GM12878 (cell line): ENCODE results near the gene ZNF124. TPM values are rescaled to one million over a fixed set of nuclear protein-coding genes. Genes with fewer than 3 reads are reported as not detected.

Source experiments
- ATAC-seq: fragments of 200-7000 bp; cut with Tn5 transposase; 3 replicates; pipeline ENCODE4 v1.9.1; 2020; ENCODE audit warnings: mild to moderate bottlenecking, moderate library complexity
- BruUV-seq: library from RNA; stranded (reverse); fragments of 400-500 nt; replicated peaks from 2 replicates; lab custom pipeline; 2021; lab: Mats Ljungman, UMichigan
- CTCF ChIA-PET: fragments of 300-600 bp; sonication (Branson Sonifier 250); formaldehyde crosslinking; extraction: SDS; loops from one replicate; lab custom pipeline; 2021; ENCODE audit warnings: inconsistent platforms; lab: Yijun Ruan, JAX
- POLR2A ChIA-PET: fragments of 350-600 bp; formaldehyde crosslinking; extraction: SDS; loops from one replicate; lab custom pipeline; 2021; ENCODE audit warnings: inconsistent platforms; lab: Charles Lee
- RAD21 ChIA-PET: fragments of 300-600 bp; sonication (Branson Sonifier 250); formaldehyde crosslinking; loops from one replicate; lab custom pipeline; 2023; ENCODE audit warnings: antibody characterized with exemption; ENCODE audit not compliant: unreplicated experiment; lab: Charles Lee
- SMC1A ChIA-PET: fragments of 300-600 bp; sonication (Branson Sonifier 250); formaldehyde crosslinking; loops from one replicate; lab custom pipeline; 2023; ENCODE audit not compliant: unreplicated experiment, uncharacterized antibody; lab: Charles Lee
- DNase-seq: peaks from one replicate; pipeline ENCODE4 v3.0.0-alpha.2; 2011; ENCODE audit warnings: low read depth, low spot score
- FAIRE-seq: peaks from 3 replicates; lab custom pipeline; 2011; peaks lifted over from hg19 to GRCh38; lab: Jason Lieb, UNC
- H2AFZ ChIP-seq: 2 replicates; pipeline ENCODE4 v1.6.0; 2011; ENCODE audit warnings: low read depth, low read length, control low read depth; ENCODE audit not compliant: control insufficient read depth
- H3K27ac ChIP-seq: 2 replicates; pipeline ENCODE4 v1.5.1; 2011; ENCODE audit warnings: control low read depth; ENCODE audit not compliant: control insufficient read depth, insufficient read depth
- H3K27me3 ChIP-seq, 2 experiments: replicated peaks in 1 of 2; 2 replicates each; pipeline versions ENCODE4 v1.6.0 to v1.6.1; 2011; ENCODE audit warnings: low read length in 1 of 2; ENCODE audit not compliant: control insufficient read depth in 2 of 2, insufficient read depth in 2 of 2
- H3K36me3 ChIP-seq, 2 experiments: 2 replicates each; pipeline ENCODE4 v1.5.1; 2011; ENCODE audit warnings: low read length in 1 of 2; ENCODE audit not compliant: control insufficient read depth in 2 of 2, insufficient read depth in 2 of 2
- H3K4me1 ChIP-seq: 2 replicates; pipeline ENCODE4 v1.6.1; 2011; ENCODE audit warnings: mild to moderate bottlenecking, low read length, moderate library complexity, mixed read lengths; ENCODE audit not compliant: control insufficient read depth, insufficient read depth
- H3K4me2 ChIP-seq: 2 replicates; pipeline ENCODE4 v1.6.0; 2011; ENCODE audit warnings: control low read depth; ENCODE audit not compliant: control insufficient read depth, insufficient read depth
- H3K4me3 ChIP-seq: fragments of 200-600 bp; sonication (generic); 2 replicates; pipeline ENCODE4 v1.5.1; 2016
- H3K79me2 ChIP-seq: 2 replicates; pipeline ENCODE4 v1.6.0; 2011; ENCODE audit warnings: low read length; ENCODE audit not compliant: control insufficient read depth, insufficient read depth
- H3K9ac ChIP-seq: 2 replicates; pipeline ENCODE4 v1.8.0; 2011; ENCODE audit warnings: low read length, control low read depth, mixed read lengths; ENCODE audit not compliant: control insufficient read depth, insufficient read depth
- H3K9me3 ChIP-seq: replicated peaks from 3 replicates; pipeline ENCODE4 v1.5.1; 2011; ENCODE audit warnings: mild to moderate bottlenecking, low read length; ENCODE audit not compliant: control insufficient read depth, insufficient read depth
- H4K20me1 ChIP-seq: 2 replicates; pipeline ENCODE4 v1.6.0; 2011; ENCODE audit not compliant: control insufficient read depth, insufficient read depth
- BMI1 ChIP-seq: fragments of 450-650 bp; IDR thresholded peaks from 2 replicates; pipeline ENCODE4 v1.6.1; 2016; ENCODE audit warnings: mild to moderate bottlenecking, moderate library complexity, borderline replicate concordance
- GATAD2B ChIP-seq: fragments of 450-650 bp; conservative IDR thresholded peaks from 2 replicates; pipeline ENCODE4 v1.6.1; 2017; ENCODE audit warnings: low read depth, mild to moderate bottlenecking, moderate library complexity
- SPI1 ChIP-seq: IDR thresholded peaks from 2 replicates; pipeline ENCODE4 v1.6.1; 2011; ENCODE audit warnings: low read depth, mild to moderate bottlenecking, low read length, moderate library complexity, borderline replicate concordance; ENCODE audit not compliant: insufficient read depth
- ZNF217 ChIP-seq: fragments of 450-650 bp; IDR thresholded peaks from 2 replicates; pipeline ENCODE4 v1.6.1; 2017; ENCODE audit warnings: antibody characterized with exemption, mild to moderate bottlenecking
- WGBS: methylation state at CpG from one replicate; pipeline ENCODE4 v1.1.6; 2016; ENCODE audit warnings: low lambda C conversion rate; ENCODE audit not compliant: insufficient replicate concordance, insufficient coverage; ENCODE audit errors: missing lambda C conversion rate; 5-methylcytosine and 5-hydroxymethylcytosine counted together
- in situ Hi-C: fragments of 300-500 bp; cut with MboI; formaldehyde crosslinking; loops from 9 replicates; pipeline ENCODE4 v1.14.3; 2018; ENCODE audit warnings: mixed read lengths
- intact Hi-C: fragments of 100-400 bp; cut with micrococcal nuclease; formaldehyde crosslinking; loops from one replicate; pipeline ENCODE4 v1.14.2; 2022; ENCODE audit not compliant: unreplicated experiment
- microRNA-seq: library from miRNA; unstranded; fragments of <30 nt; microRNA quantifications from one replicate; pipeline ENCODE4, GENCODE V29; 2018
- polyA plus RNA-seq, 11 experiments: library from polyadenylated mRNA; depleted of rRNA in 4 of 11; unstranded in 6 of 11; stranded (reverse) in 5 of 11; fragments of >200 nt; fragmentation: Nextera tagmentation in 4 of 11; fragmentation: Illumina TruSeq in 1 of 11; extraction: Ambion mirVana in 4 of 11; extraction: Trizol in 1 of 11; gene quantifications; 1 replicate in 1 of 11; 2 replicates in 10 of 11; pipeline versions ENCODE4 v1.2.1 to v1.2.3, GENCODE V29; 2011 to 2016; ENCODE audit warnings: inconsistent platforms in 2 of 11, missing spikeins in 2 of 11, low read depth in 1 of 11
- small RNA-seq: library from RNA; depleted of rRNA; stranded (forward); fragments of <200 nt; gene quantifications from one replicate; pipeline ENCODE3, GENCODE V24; 2014
- total RNA-seq, 4 experiments: library from RNA; depleted of rRNA in 3 of 4; stranded (reverse); fragments of >200 nt in 3 of 4; fragmentation: Illumina TruSeq in 1 of 4; extraction: Trizol in 1 of 4; gene quantifications; 2 replicates each; pipeline versions ENCODE4 v1.2.1 to v1.2.3, GENCODE V29; 2013 to 2021
- TF ChIP-seq, protein P1 (sequence below): IDR thresholded peaks from 2 replicates; pipeline ENCODE4 v1.6.1; 2011; ENCODE audit warnings: borderline replicate concordance, low read depth, mild to moderate bottlenecking, moderate library complexity, low read length; ENCODE audit not compliant: insufficient read depth, poor library complexity, severe bottlenecking
- TF ChIP-seq, protein P2 (sequence below): IDR thresholded peaks from 2 replicates; pipeline ENCODE4 v1.6.1; 2011; ENCODE audit warnings: mild to moderate bottlenecking, low read depth, low read length, moderate library complexity; ENCODE audit not compliant: insufficient replicate concordance
- TF ChIP-seq, protein P3 (sequence below): IDR thresholded peaks from 2 replicates; pipeline ENCODE4 v1.6.1; 2011; ENCODE audit warnings: low read depth, low read length, improper control_type of control experiment, borderline replicate concordance

The ZNF124 gene
- total and polyA plus RNA-seq, 10 of the 15 experiments (the other 5 are each of a cell fraction or from before 2014, with no cell fraction given) = 6.8 to 37.5 (median 12.5) TPM

DNA sequence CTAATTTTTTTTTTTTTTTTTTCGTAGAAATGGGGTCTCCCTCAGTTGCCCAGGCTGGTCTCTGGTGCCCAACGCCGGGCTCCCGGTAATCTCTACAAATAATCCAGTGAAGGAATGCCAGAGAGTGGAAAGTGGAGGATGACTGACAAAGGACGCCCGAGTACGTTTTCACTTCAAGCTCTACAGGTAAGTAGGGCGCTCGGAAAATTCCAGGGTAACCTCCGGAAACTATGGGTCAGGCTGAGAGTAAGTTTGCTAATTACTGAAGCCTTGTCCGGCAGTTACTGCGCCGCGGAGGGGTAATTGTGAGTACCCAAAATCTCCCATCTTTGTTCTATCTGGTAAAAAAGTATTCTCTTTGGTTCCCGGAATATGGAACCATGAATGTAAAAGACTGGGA lies 65.9 kb downstream of the ZNF124 start:
- H3K4me2 ChIP-seq = no peak overlapping the region
- no peak for FAIRE-seq
- peaks cover 24% of the 10 kb centered on the region for H3K9me3 ChIP-seq
- in situ Hi-C loops = no loop called here
- peaks cover 0 to 2% of the 10 kb centered on the region in 2 experiments; a peak in 1 of 4 replicates for H3K27me3 ChIP-seq
- 92% methylated on average over 14 of the region's 15 CpGs for WGBS
- ChIA-PET SMC1A (no interaction called here), POLR2A (interaction anchor here (0.7 kb wide), 1 partner anchor 125 kb away, joined by 6 read pairs; no protein-coding TSS in a partner anchor), CTCF (no interaction called here), RAD21 (no interaction called here)
- H4K20me1 ChIP-seq = no peaks in the 10 kb centered on the region
- peaks cover 12% of the 10 kb centered on the region for H3K79me2 ChIP-seq
- no peak overlapping the region for H3K9ac ChIP-seq
- intact Hi-C loops = loop anchor here (2.0 kb wide), 1 partner anchor 27 kb away; the partner anchor contains the start of gene ZNF670
- BruUV-seq = no TSS peak
- no peak overlapping the region for H3K27ac ChIP-seq
- DNase-seq = no peak
- no peak overlapping the region for H3K4me3 ChIP-seq
- peaks cover 0 to 5% of the 10 kb centered on the region in 2 experiments; a peak in 3 of 4 replicates for H3K36me3 ChIP-seq
- TF ChIP-seq, protein P1, sequence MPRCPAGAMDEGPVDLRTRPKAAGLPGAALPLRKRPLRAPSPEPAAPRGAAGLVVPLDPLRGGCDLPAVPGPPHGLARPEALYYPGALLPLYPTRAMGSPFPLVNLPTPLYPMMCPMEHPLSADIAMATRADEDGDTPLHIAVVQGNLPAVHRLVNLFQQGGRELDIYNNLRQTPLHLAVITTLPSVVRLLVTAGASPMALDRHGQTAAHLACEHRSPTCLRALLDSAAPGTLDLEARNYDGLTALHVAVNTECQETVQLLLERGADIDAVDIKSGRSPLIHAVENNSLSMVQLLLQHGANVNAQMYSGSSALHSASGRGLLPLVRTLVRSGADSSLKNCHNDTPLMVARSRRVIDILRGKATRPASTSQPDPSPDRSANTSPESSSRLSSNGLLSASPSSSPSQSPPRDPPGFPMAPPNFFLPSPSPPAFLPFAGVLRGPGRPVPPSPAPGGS = no peak
- TF ChIP-seq GATAD2B (no peak), ZNF217 (no peak), BMI1 (no peak), SPI1 (no peak)
- TF ChIP-seq, protein P2, sequence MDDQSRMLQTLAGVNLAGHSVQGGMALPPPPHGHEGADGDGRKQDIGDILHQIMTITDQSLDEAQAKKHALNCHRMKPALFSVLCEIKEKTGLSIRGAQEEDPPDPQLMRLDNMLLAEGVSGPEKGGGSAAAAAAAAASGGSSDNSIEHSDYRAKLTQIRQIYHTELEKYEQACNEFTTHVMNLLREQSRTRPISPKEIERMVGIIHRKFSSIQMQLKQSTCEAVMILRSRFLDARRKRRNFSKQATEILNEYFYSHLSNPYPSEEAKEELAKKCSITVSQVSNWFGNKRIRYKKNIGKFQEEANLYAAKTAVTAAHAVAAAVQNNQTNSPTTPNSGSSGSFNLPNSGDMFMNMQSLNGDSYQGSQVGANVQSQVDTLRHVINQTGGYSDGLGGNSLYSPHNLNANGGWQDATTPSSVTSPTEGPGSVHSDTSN = no peak
- TF ChIP-seq, protein P3, sequence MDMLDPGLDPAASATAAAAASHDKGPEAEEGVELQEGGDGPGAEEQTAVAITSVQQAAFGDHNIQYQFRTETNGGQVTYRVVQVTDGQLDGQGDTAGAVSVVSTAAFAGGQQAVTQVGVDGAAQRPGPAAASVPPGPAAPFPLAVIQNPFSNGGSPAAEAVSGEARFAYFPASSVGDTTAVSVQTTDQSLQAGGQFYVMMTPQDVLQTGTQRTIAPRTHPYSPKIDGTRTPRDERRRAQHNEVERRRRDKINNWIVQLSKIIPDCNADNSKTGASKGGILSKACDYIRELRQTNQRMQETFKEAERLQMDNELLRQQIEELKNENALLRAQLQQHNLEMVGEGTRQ = no peak
- ATAC-seq = no peak
- no peak overlapping the region for H2AFZ ChIP-seq
- no peaks in the 10 kb centered on the region for H3K4me1 ChIP-seq

Small RNA genes lying within 50 kb of the gene (microRNA-seq; reads per million reads assigned to microRNA genes)
- gene MIR3916 = 0.56 reads per million

Small RNA genes lying within 50 kb of the gene (small RNA-seq; reads per million reads assigned to genes)
- gene AL390728.3 (not detected), gene RNA5SP82 (not detected)

Other genes with a start within 250 kb of the ZNF124 start
- 25.5 and 25.6 TPM in 2 replicates for gene AHCTF1, start 240.1 kb downstream of the ZNF124 start, total RNA-seq (2014; rRNA removed)
- 45.5 and 51.1 TPM in 2 replicates for gene AHCTF1, start 240.1 kb downstream of the ZNF124 start, total RNA-seq (2014; rRNA removed; fragmentation: Illumina TruSeq; extraction: Trizol)
- gene AHCTF1, start 240.1 kb downstream of the ZNF124 start, total RNA-seq (2021) = 27.1 and 29.3 TPM in 2 replicates
- 19.4 and 27.7 TPM in 2 replicates for gene AHCTF1, start 240.1 kb downstream of the ZNF124 start, polyA plus RNA-seq (2011; rRNA removed)
- gene AHCTF1, start 240.1 kb downstream of the ZNF124 start, polyA plus RNA-seq (2014; fragmentation: Illumina TruSeq; extraction: Trizol) = 44.3 and 56.5 TPM in 2 replicates
- 1 to 10 TPM; 3.4 to 5.3 TPM for gene AHCTF1, start 240.1 kb downstream of the ZNF124 start, polyA plus RNA-seq (2014; fragmentation: Nextera tagmentation; extraction: Ambion mirVana)
- 15.4 and 17.2 TPM in 2 replicates for gene AHCTF1, start 240.1 kb downstream of the ZNF124 start, polyA plus RNA-seq (2014; rRNA removed)
- 10 to 100 TPM; 15.5 to 16.1 TPM for gene AHCTF1, start 240.1 kb downstream of the ZNF124 start, polyA plus RNA-seq (2016; fragmentation: Nextera tagmentation; extraction: Ambion mirVana)
- 1.3 and 1.8 TPM in 2 replicates for gene ZNF695, start 164.0 kb downstream of the ZNF124 start, total RNA-seq (2014; rRNA removed)
- 1.2 and 1.8 TPM in 2 replicates for gene ZNF695, start 164.0 kb downstream of the ZNF124 start, total RNA-seq (2014; rRNA removed; fragmentation: Illumina TruSeq; extraction: Trizol)
- 0.93 and 1.7 TPM in 2 replicates for gene ZNF695, start 164.0 kb downstream of the ZNF124 start, total RNA-seq (2021)
- gene ZNF695, start 164.0 kb downstream of the ZNF124 start, polyA plus RNA-seq (2011; rRNA removed) = 0.04 and 0.07 TPM in 2 replicates
- gene ZNF695, start 164.0 kb downstream of the ZNF124 start, polyA plus RNA-seq (2014; fragmentation: Illumina TruSeq; extraction: Trizol) = 1.1 and 1.4 TPM in 2 replicates
- gene ZNF695, start 164.0 kb downstream of the ZNF124 start, polyA plus RNA-seq (2014; fragmentation: Nextera tagmentation; extraction: Ambion mirVana) = 1 to 10 TPM in 1 of 2 experiments, under 1 TPM in 1; 0.42 to 1.4 TPM
- gene ZNF695, start 164.0 kb downstream of the ZNF124 start, polyA plus RNA-seq (2014; rRNA removed) = 0.39 and 0.60 TPM in 2 replicates
- gene ZNF695, start 164.0 kb downstream of the ZNF124 start, polyA plus RNA-seq (2016; fragmentation: Nextera tagmentation; extraction: Ambion mirVana) = 1 to 10 TPM; 1.2 TPM
- 4.9 TPM in 2 replicates for gene ZNF670, start 93.2 kb downstream of the ZNF124 start, total RNA-seq (2014; rRNA removed)
- 6.0 and 6.5 TPM in 2 replicates for gene ZNF670, start 93.2 kb downstream of the ZNF124 start, total RNA-seq (2014; rRNA removed; fragmentation: Illumina TruSeq; extraction: Trizol)
- 2.0 and 3.0 TPM in 2 replicates for gene ZNF670, start 93.2 kb downstream of the ZNF124 start, total RNA-seq (2021)
- gene ZNF670, start 93.2 kb downstream of the ZNF124 start, polyA plus RNA-seq (2011; rRNA removed) = 3.7 and 6.6 TPM in 2 replicates
- 5.2 and 6.7 TPM in 2 replicates for gene ZNF670, start 93.2 kb downstream of the ZNF124 start, polyA plus RNA-seq (2014; fragmentation: Illumina TruSeq; extraction: Trizol)
- gene ZNF670, start 93.2 kb downstream of the ZNF124 start, polyA plus RNA-seq (2014; fragmentation: Nextera tagmentation; extraction: Ambion mirVana) = 1 to 10 TPM; 5.3 to 7.4 TPM
- 2.2 and 3.2 TPM in 2 replicates for gene ZNF670, start 93.2 kb downstream of the ZNF124 start, polyA plus RNA-seq (2014; rRNA removed)
- gene ZNF670, start 93.2 kb downstream of the ZNF124 start, polyA plus RNA-seq (2016; fragmentation: Nextera tagmentation; extraction: Ambion mirVana) = 1 to 10 TPM; 7.9 to 9.0 TPM
- 9.5 and 10.7 TPM in 2 replicates for gene ZNF669, start 67.7 kb downstream of the ZNF124 start, total RNA-seq (2014; rRNA removed)
- 10.9 and 11.1 TPM in 2 replicates for gene ZNF669, start 67.7 kb downstream of the ZNF124 start, total RNA-seq (2014; rRNA removed; fragmentation: Illumina TruSeq; extraction: Trizol)
- gene ZNF669, start 67.7 kb downstream of the ZNF124 start, total RNA-seq (2021) = 5.8 and 5.9 TPM in 2 replicates
- gene ZNF669, start 67.7 kb downstream of the ZNF124 start, polyA plus RNA-seq (2011; rRNA removed) = 4.8 and 7.1 TPM in 2 replicates
- gene ZNF669, start 67.7 kb downstream of the ZNF124 start, polyA plus RNA-seq (2014; fragmentation: Illumina TruSeq; extraction: Trizol) = 8.0 and 9.3 TPM in 2 replicates
- 1 to 10 TPM; 5.2 to 5.6 TPM for gene ZNF669, start 67.7 kb downstream of the ZNF124 start, polyA plus RNA-seq (2014; fragmentation: Nextera tagmentation; extraction: Ambion mirVana)
- 3.5 and 6.5 TPM in 2 replicates for gene ZNF669, start 67.7 kb downstream of the ZNF124 start, polyA plus RNA-seq (2014; rRNA removed)
- gene ZNF669, start 67.7 kb downstream of the ZNF124 start, polyA plus RNA-seq (2016; fragmentation: Nextera tagmentation; extraction: Ambion mirVana) = 1 to 10 TPM; 4.9 to 5.1 TPM
- not detected in 2 replicates for gene VN1R5, start 84.1 kb upstream of the ZNF124 start, total RNA-seq (2014; rRNA removed)
- gene VN1R5, start 84.1 kb upstream of the ZNF124 start, total RNA-seq (2014; rRNA removed; fragmentation: Illumina TruSeq; extraction: Trizol) = not detected in 2 replicates
- gene VN1R5, start 84.1 kb upstream of the ZNF124 start, total RNA-seq (2021) = not detected in 2 replicates
- not detected in 2 replicates for gene VN1R5, start 84.1 kb upstream of the ZNF124 start, polyA plus RNA-seq (2011; rRNA removed)
- gene VN1R5, start 84.1 kb upstream of the ZNF124 start, polyA plus RNA-seq (2014; fragmentation: Illumina TruSeq; extraction: Trizol) = not detected in 2 replicates
- gene VN1R5, start 84.1 kb upstream of the ZNF124 start, polyA plus RNA-seq (2014; fragmentation: Nextera tagmentation; extraction: Ambion mirVana) = not detected
- gene VN1R5, start 84.1 kb upstream of the ZNF124 start, polyA plus RNA-seq (2014; rRNA removed) = not detected in 2 replicates
- gene VN1R5, start 84.1 kb upstream of the ZNF124 start, polyA plus RNA-seq (2016; fragmentation: Nextera tagmentation; extraction: Ambion mirVana) = not detected
- gene ZNF496, start 159.8 kb upstream of the ZNF124 start, total RNA-seq (2014; rRNA removed) = 16.6 and 21.0 TPM in 2 replicates
- gene ZNF496, start 159.8 kb upstream of the ZNF124 start, total RNA-seq (2014; rRNA removed; fragmentation: Illumina TruSeq; extraction: Trizol) = 11.6 and 12.1 TPM in 2 replicates
- 24.9 and 26.4 TPM in 2 replicates for gene ZNF496, start 159.8 kb upstream of the ZNF124 start, total RNA-seq (2021)
- gene ZNF496, start 159.8 kb upstream of the ZNF124 start, polyA plus RNA-seq (2011; rRNA removed) = 14.5 and 21.4 TPM in 2 replicates
- 11.5 and 12.7 TPM in 2 replicates for gene ZNF496, start 159.8 kb upstream of the ZNF124 start, polyA plus RNA-seq (2014; fragmentation: Illumina TruSeq; extraction: Trizol)
- 1 to 10 TPM; 1.6 to 3.0 TPM for gene ZNF496, start 159.8 kb upstream of the ZNF124 start, polyA plus RNA-seq (2014; fragmentation: Nextera tagmentation; extraction: Ambion mirVana)
- 21.4 and 21.9 TPM in 2 replicates for gene ZNF496, start 159.8 kb upstream of the ZNF124 start, polyA plus RNA-seq (2014; rRNA removed)
- gene ZNF496, start 159.8 kb upstream of the ZNF124 start, polyA plus RNA-seq (2016; fragmentation: Nextera tagmentation; extraction: Ambion mirVana) = 10 to 100 TPM; 12.3 TPM
- 10.4 and 11.6 TPM in 2 replicates for gene NLRP3, start 244.2 kb upstream of the ZNF124 start, total RNA-seq (2014; rRNA removed)
- 9.7 and 9.8 TPM in 2 replicates for gene NLRP3, start 244.2 kb upstream of the ZNF124 start, total RNA-seq (2014; rRNA removed; fragmentation: Illumina TruSeq; extraction: Trizol)
- gene NLRP3, start 244.2 kb upstream of the ZNF124 start, total RNA-seq (2021) = 8.4 and 9.5 TPM in 2 replicates
- gene NLRP3, start 244.2 kb upstream of the ZNF124 start, polyA plus RNA-seq (2011; rRNA removed) = 1.8 and 2.4 TPM in 2 replicates
- gene NLRP3, start 244.2 kb upstream of the ZNF124 start, polyA plus RNA-seq (2014; fragmentation: Illumina TruSeq; extraction: Trizol) = 6.5 and 7.8 TPM in 2 replicates
- 1 to 10 TPM; 2.5 to 3.4 TPM for gene NLRP3, start 244.2 kb upstream of the ZNF124 start, polyA plus RNA-seq (2014; fragmentation: Nextera tagmentation; extraction: Ambion mirVana)
- gene NLRP3, start 244.2 kb upstream of the ZNF124 start, polyA plus RNA-seq (2014; rRNA removed) = 6.6 and 7.2 TPM in 2 replicates
- gene NLRP3, start 244.2 kb upstream of the ZNF124 start, polyA plus RNA-seq (2016; fragmentation: Nextera tagmentation; extraction: Ambion mirVana) = 1 to 10 TPM; 2.4 to 3.4 TPM